Esophagus squamous epithelium (tissue), 4 donors: ENCODE measurements around the gene C12orf43.

Source experiments
- POLR2A ChIP-seq, 4 donors: fragments of 450-650 bp; IDR thresholded peaks; one replicate each; pipeline ENCODE4 v1.6.1; 2017; ENCODE audit warnings: antibody characterized with exemption in 4 of 4, mild to moderate bottlenecking in 4 of 4, moderate library complexity in 3 of 4
- TF ChIP-seq, protein P1 (sequence below), 6 experiments: fragments of 450-650 bp in 4 of 6; fragments of 200-600 bp in 2 of 6; sonication (generic) in 2 of 6; IDR thresholded peaks; one replicate each; pipeline ENCODE4 v1.5.1; 2016 to 2019; ENCODE audit warnings: antibody characterized with exemption in 6 of 6, mild to moderate bottlenecking in 4 of 6, moderate library complexity in 4 of 6

DNA sequence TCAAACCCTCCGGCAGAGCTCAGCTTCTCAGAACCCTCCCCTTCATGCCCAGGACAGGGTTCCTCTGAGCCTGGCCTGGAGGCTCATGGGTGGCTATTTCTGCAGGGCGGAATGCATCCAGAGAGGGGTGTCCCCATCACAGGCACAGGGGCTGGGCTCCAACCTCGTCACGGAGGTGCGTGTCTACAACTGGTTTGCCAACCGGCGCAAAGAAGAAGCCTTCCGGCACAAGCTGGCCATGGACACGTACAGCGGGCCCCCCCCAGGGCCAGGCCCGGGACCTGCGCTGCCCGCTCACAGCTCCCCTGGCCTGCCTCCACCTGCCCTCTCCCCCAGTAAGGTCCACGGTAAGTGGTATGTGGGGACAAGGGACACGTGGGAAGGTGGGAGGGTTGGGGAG lies 22.2 kb downstream of the C12orf43 start:
- TF ChIP-seq, protein P1, sequence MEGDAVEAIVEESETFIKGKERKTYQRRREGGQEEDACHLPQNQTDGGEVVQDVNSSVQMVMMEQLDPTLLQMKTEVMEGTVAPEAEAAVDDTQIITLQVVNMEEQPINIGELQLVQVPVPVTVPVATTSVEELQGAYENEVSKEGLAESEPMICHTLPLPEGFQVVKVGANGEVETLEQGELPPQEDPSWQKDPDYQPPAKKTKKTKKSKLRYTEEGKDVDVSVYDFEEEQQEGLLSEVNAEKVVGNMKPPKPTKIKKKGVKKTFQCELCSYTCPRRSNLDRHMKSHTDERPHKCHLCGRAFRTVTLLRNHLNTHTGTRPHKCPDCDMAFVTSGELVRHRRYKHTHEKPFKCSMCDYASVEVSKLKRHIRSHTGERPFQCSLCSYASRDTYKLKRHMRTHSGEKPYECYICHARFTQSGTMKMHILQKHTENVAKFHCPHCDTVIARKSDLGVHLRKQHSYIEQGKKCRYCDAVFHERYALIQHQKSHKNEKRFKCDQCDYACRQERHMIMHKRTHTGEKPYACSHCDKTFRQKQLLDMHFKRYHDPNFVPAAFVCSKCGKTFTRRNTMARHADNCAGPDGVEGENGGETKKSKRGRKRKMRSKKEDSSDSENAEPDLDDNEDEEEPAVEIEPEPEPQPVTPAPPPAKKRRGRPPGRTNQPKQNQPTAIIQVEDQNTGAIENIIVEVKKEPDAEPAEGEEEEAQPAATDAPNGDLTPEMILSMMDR (IDR thresholded peaks at IDR 0.05) = no peak
- TF ChIP-seq POLR2A (IDR thresholded peaks at IDR 0.05) = no peak
